ENCODE data around the gene LUZP2. TPM values are rescaled to one million over a fixed set of nuclear protein-coding genes. Genes with fewer than 3 reads are reported as not detected.

The LUZP2 gene
- total RNA-seq, 1 experiment from 2014 or later = 0.11 TPM

DNA sequence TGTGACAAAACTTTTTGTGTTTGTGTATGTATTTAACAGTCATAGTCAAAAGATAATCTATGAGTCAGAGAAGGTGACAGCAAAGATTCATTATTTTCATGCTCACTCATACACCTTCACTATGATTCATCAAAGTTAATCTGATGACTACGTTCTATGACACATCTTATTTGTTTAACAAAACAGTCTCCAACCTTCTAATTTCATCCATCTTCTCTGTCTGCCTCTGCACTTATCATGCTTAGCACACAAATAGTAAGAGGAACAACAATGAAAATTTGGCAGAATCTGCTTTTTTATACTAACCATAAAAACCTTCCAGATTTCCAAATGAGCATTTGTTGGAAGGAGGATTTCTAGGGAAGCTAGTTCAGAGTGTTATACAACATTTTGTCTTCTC is 568.9 kb downstream of the LUZP2 start:
- Histone ChIP-seq H3K27ac (ENCODE audit: low read length) (peak overlapping the region; percentile 77), H3K27me3 (ENCODE audit: low read length) (no peaks in the 10 kb centered on the region), H3K79me2 (ENCODE audit: low read length) (no peaks in the 10 kb centered on the region), H3K9me2 (replicated peaks; ENCODE audit: low read length) (no peaks in the 10 kb centered on the region), H3K4me2 (ENCODE audit: low read length) (peak overlapping the region; percentile 55), H3K9me3 (ENCODE audit: low read length) (no peaks in the 10 kb centered on the region), H3K9ac (ENCODE audit: low read length) (0 out of 2 replicates have a peak overlapping the region, but pooled peaks have one; percentile 8), H4K20me1 (ENCODE audit: low read length) (no peaks in the 10 kb centered on the region), H3F3A (ENCODE audit: low read length, unreplicated experiment) (no peaks in the 10 kb centered on the region), H3K4me3 (ENCODE audit: low read length) (no peak overlapping the region), H3K4me1 (ENCODE audit: insufficient read depth, low read length) (peaks cover 22% of the 10 kb centered on the region), H2AFZ (ENCODE audit: low read length) (no peak overlapping the region), H3K36me3 (ENCODE audit: low read depth, low read length) (no peaks in the 10 kb centered on the region)
- POLR2A ChIA-PET (ENCODE audit: unreplicated experiment) = interaction anchor here (0.6 kb wide), 1 partner anchor 1354 kb away, joined by 8 read pairs; no protein-coding TSS in a partner anchor
- peak; percentile 98 for ATAC-seq
- BruUV-seq (replicated peaks) = no TSS peak
- intact Hi-C loops (cut with micrococcal nuclease) = no loop called here
- DNase-seq = peak; percentile 87
- CTCF ChIA-PET = no interaction called here
- TF ChIP-seq EZH2phosphoT487 (IDR thresholded peaks at IDR 0.05; ENCODE audit: borderline replicate concordance, low read length) (no peak), CTCF (conservative IDR thresholded peaks at IDR 0.05; ENCODE audit: low read depth, low read length) (no peak), EZH2 (IDR thresholded peaks at IDR 0.05; ENCODE audit: low read length, unreplicated experiment) (no peak)

- Histone ChIP-seq H3K4me2 (ENCODE audit: low read length) (no peak overlapping the region), H4K20me1 (ENCODE audit: low read length) (no peaks in the 10 kb centered on the region), H3K9ac (ENCODE audit: low read length) (no peak overlapping the region), H3K27me3 (ENCODE audit: low read length) (no peaks in the 10 kb centered on the region), H3K79me2 (ENCODE audit: low read length) (no peaks in the 10 kb centered on the region), H3F3A (ENCODE audit: low read length, unreplicated experiment) (no peaks in the 10 kb centered on the region), H3K27ac (ENCODE audit: low read length) (peak overlapping the region; percentile 77; the same call in 1 of the 2 replicates), H3K9me3 (ENCODE audit: low read length) (no peaks in the 10 kb centered on the region), H3K4me3 (ENCODE audit: low read length) (no peak overlapping the region), H3K36me3 (ENCODE audit: low read depth, low read length) (no peaks in the 10 kb centered on the region), H3K4me1 (ENCODE audit: insufficient read depth, low read length) (peaks cover 22% of the 10 kb centered on the region), H3K9me2 (replicated peaks; ENCODE audit: low read length) (no peaks in the 10 kb centered on the region), H2AFZ (ENCODE audit: low read length) (no peak overlapping the region)
- ChIA-PET CTCF (no interaction called here), POLR2A (ENCODE audit: unreplicated experiment) (no interaction called here)
- BruUV-seq (replicated peaks) = no TSS peak
- intact Hi-C loops (cut with micrococcal nuclease) = no loop called here
- no peak for ATAC-seq
- TF ChIP-seq EZH2 (IDR thresholded peaks at IDR 0.05; ENCODE audit: low read length, unreplicated experiment) = no peak
- no peak for TF ChIP-seq CTCF (conservative IDR thresholded peaks at IDR 0.05; ENCODE audit: low read depth, low read length)
- TF ChIP-seq EZH2phosphoT487 (IDR thresholded peaks at IDR 0.05; ENCODE audit: borderline replicate concordance, low read length) = no peak
- DNase-seq = no peak
These were observed 569.9 kb downstream of the LUZP2 start for GRCh38 chr11:25066706-25067105.

DNA sequence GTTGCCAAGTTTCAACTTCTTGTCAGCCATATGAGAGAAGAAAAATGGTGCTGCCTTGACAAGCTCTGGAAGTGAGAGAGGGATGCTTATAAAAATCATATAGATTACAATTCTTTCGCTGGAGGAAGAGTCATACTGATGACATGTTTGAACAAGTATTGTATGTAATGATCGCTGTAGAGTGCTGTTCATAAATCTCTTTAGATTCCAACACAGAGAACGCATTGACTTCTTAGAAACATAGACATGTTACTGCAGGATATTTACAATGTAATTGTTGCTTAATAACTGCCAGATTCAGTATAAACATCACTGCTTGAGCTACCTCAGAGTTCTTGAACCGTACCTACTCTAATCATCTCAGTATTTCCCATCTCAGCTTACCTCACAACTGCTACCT is 571.6 kb downstream of the LUZP2 start:
- no peak for ATAC-seq
- Histone ChIP-seq H3F3A (ENCODE audit: low read length, unreplicated experiment) (no peaks in the 10 kb centered on the region), H3K4me2 (ENCODE audit: low read length) (no peak overlapping the region), H3K9me3 (ENCODE audit: low read length) (no peaks in the 10 kb centered on the region), H2AFZ (ENCODE audit: low read length) (no peak overlapping the region), H3K9ac (ENCODE audit: low read length) (no peak overlapping the region), H3K36me3 (ENCODE audit: low read depth, low read length) (no peaks in the 10 kb centered on the region), H3K27ac (ENCODE audit: low read length) (no peak overlapping the region), H3K9me2 (replicated peaks; ENCODE audit: low read length) (no peaks in the 10 kb centered on the region), H3K79me2 (ENCODE audit: low read length) (no peaks in the 10 kb centered on the region), H3K4me1 (ENCODE audit: insufficient read depth, low read length) (peaks cover 22% of the 10 kb centered on the region), H4K20me1 (ENCODE audit: low read length) (no peaks in the 10 kb centered on the region), H3K27me3 (ENCODE audit: low read length) (no peaks in the 10 kb centered on the region), H3K4me3 (ENCODE audit: low read length) (no peak overlapping the region)
- no peak for DNase-seq
- no TSS peak for BruUV-seq (replicated peaks)
- no peak for TF ChIP-seq EZH2 (IDR thresholded peaks at IDR 0.05; ENCODE audit: low read length, unreplicated experiment)
- no peak for TF ChIP-seq CTCF (conservative IDR thresholded peaks at IDR 0.05; ENCODE audit: low read depth, low read length)
- no peak for TF ChIP-seq EZH2phosphoT487 (IDR thresholded peaks at IDR 0.05; ENCODE audit: borderline replicate concordance, low read length)
- POLR2A ChIA-PET (ENCODE audit: unreplicated experiment) = no interaction called here
- CTCF ChIA-PET = no interaction called here
- intact Hi-C loops (cut with micrococcal nuclease) = no loop called here

All from PC-3 (cell line).